Tibial nerve (tissue), 4 donors: ENCODE results near the gene MED9. TPM values are rescaled to one million over a fixed set of nuclear protein-coding genes. Genes with fewer than 3 reads are reported as not detected.
"Not testable (repeated sequence)": the region's sequence is repeated elsewhere in the genome, so short reads cannot be mapped to it uniquely, and the experiment has no call there.

Experiments
- DNase-seq, 2 donors: peaks; one replicate each; pipeline ENCODE4 v3.0.0-alpha.2; 2019; ENCODE audit warnings: low spot score in 2 of 2
- H3K27ac ChIP-seq, 4 donors: fragments of 200-600 bp; sonication (generic) in 3 of 4; one replicate each; pipeline ENCODE4 v1.5.1; 2017 to 2019; ENCODE audit warnings: mild to moderate bottlenecking in 1 of 4
- H3K27me3 ChIP-seq, 2 donors: fragments of 200-600 bp; sonication (generic) in 1 of 2; one replicate each; pipeline versions ENCODE4 v1.5.1 to v1.6.0; 2017 to 2019
- H3K36me3 ChIP-seq, 3 donors: fragments of 200-600 bp; sonication (generic); one replicate each; pipeline ENCODE4 v1.5.1; 2018 to 2019
- H3K4me1 ChIP-seq, 4 donors: fragments of 200-600 bp; sonication (generic) in 3 of 4; one replicate each; pipeline ENCODE4 v1.5.1; 2017 to 2019
- H3K4me3 ChIP-seq, 4 donors: fragments of 200-600 bp; sonication (generic) in 3 of 4; one replicate each; pipeline ENCODE4 v1.5.1; 2017 to 2019; ENCODE audit warnings: mild to moderate bottlenecking in 1 of 4, moderate library complexity in 1 of 4
- H3K9me3 ChIP-seq, 4 donors: fragments of 200-600 bp; sonication (generic) in 3 of 4; one replicate each; pipeline ENCODE4 v1.5.1; 2017 to 2019
- CTCF ChIP-seq, 5 experiments: fragments of 200-600 bp in 3 of 5; fragments of 450-650 bp in 2 of 5; sonication (generic) in 3 of 5; IDR thresholded peaks; one replicate each; pipeline ENCODE4 v1.5.1; 2016 to 2019; ENCODE audit warnings: antibody characterized with exemption in 5 of 5, mild to moderate bottlenecking in 3 of 5, moderate library complexity in 2 of 5
- EP300 ChIP-seq, 2 donors: sonication (generic); formaldehyde crosslinking; IDR thresholded peaks; one replicate each; pipeline ENCODE4 v1.6.1; 2017; ENCODE audit warnings: antibody characterized with exemption in 2 of 2, mild to moderate bottlenecking in 1 of 2
- POLR2A ChIP-seq, 2 donors: fragments of 450-650 bp; IDR thresholded peaks; one replicate each; pipeline ENCODE4 v1.6.1; 2017; ENCODE audit warnings: antibody characterized with exemption in 2 of 2, mild to moderate bottlenecking in 2 of 2, moderate library complexity in 2 of 2
- WGBS, 2 donors: methylation state at CpG; one replicate each; pipeline ENCODE4 v1.1.5; 2018; 5-methylcytosine and 5-hydroxymethylcytosine counted together
- total RNA-seq, 4 donors: library from RNA; depleted of rRNA; stranded (reverse); fragments of >200 nt; gene quantifications; one replicate each; pipeline ENCODE4 v1.1.0, GENCODE V29; 2016

Gene MED9
- total RNA-seq, 4 donors from 2014 or later: 8.0 to 17.5 (median 13.6) TPM

- Histone ChIP-seq H3K4me3 (no peak overlapping the region), H3K27me3 (no peaks in the 10 kb centered on the region), H3K27ac (no peak overlapping the region), H3K9me3 (no peaks in the 10 kb centered on the region), H3K4me1 (no peaks in the 10 kb centered on the region), H3K36me3 (no peaks in the 10 kb centered on the region)
- TF ChIP-seq EP300 (IDR thresholded peaks at IDR 0.05) (no peak), CTCF (IDR thresholded peaks at IDR 0.05) (no peak), POLR2A (IDR thresholded peaks at IDR 0.05) (no peak)
- DNase-seq: no peak
- 79 to 87% methylated on average over 1 of the region's 1 CpG for WGBS, 2 donors
Measured at GRCh38 chr17:17454276-17454675, 22.5 kb upstream of the MED9 start.

- not testable (repeated sequence) for H3K27ac ChIP-seq, DNase-seq, H3K27me3 ChIP-seq, H3K36me3 ChIP-seq, H3K4me1 ChIP-seq, H3K4me3 ChIP-seq, H3K9me3 ChIP-seq
- WGBS, 2 donors: 70% methylated on average over 1 of the region's 1 CpG; no CpG with 5 or more reads in 1 of the 2 donors
Measured at GRCh38 chr17:17454700-17455099, 22.1 kb upstream of the MED9 start.

- TF ChIP-seq EP300 (IDR thresholded peaks at IDR 0.05) (no peak), POLR2A (IDR thresholded peaks at IDR 0.05) (no peak), CTCF (IDR thresholded peaks at IDR 0.05) (no peak)
- Histone ChIP-seq H3K4me3 (no peak overlapping the region), H3K27me3 (no peaks in the 10 kb centered on the region), H3K4me1 (no peaks in the 10 kb centered on the region), H3K36me3 (no peaks in the 10 kb centered on the region), H3K27ac (no peak overlapping the region), H3K9me3 (no peaks in the 10 kb centered on the region)
- 77 to 88% methylated on average over 4 of the region's 4 CpGs for WGBS, 2 donors
- DNase-seq: no peak
Measured at GRCh38 chr17:17455173-17455572, 21.6 kb upstream of the MED9 start.

- 85 to 87% methylated on average over 19 of the region's 19 CpGs for WGBS, 2 donors
- TF ChIP-seq EP300 (IDR thresholded peaks at IDR 0.05) (no peak), POLR2A (IDR thresholded peaks at IDR 0.05) (no peak), CTCF (IDR thresholded peaks at IDR 0.05) (no peak)
- DNase-seq: no peak
- Histone ChIP-seq H3K27ac (no peak overlapping the region), H3K36me3 (no peaks in the 10 kb centered on the region), H3K4me3 (no peak overlapping the region), H3K4me1 (no peaks in the 10 kb centered on the region), H3K9me3 (no peaks in the 10 kb centered on the region), H3K27me3 (no peaks in the 10 kb centered on the region)
Measured at GRCh38 chr17:17456251-17456650, 20.5 kb upstream of the MED9 start.

- 85 to 87% methylated on average over 2 of the region's 2 CpGs for WGBS, 2 donors
- Histone ChIP-seq H3K4me1 (no peaks in the 10 kb centered on the region), H3K27me3 (no peaks in the 10 kb centered on the region), H3K4me3 (no peak overlapping the region), H3K36me3 (no peaks in the 10 kb centered on the region), H3K27ac (no peak overlapping the region), H3K9me3 (no peaks in the 10 kb centered on the region)
- DNase-seq: no peak
- no peak for TF ChIP-seq EP300 (IDR thresholded peaks at IDR 0.05)
- TF ChIP-seq CTCF (IDR thresholded peaks at IDR 0.05): no peak
- TF ChIP-seq POLR2A (IDR thresholded peaks at IDR 0.05): no peak
Measured at GRCh38 chr17:17457680-17458079, 19.1 kb upstream of the MED9 start.

GRCh38 chr17:17460038-17460437 lies 16.8 kb upstream of the MED9 start:
- H3K36me3 ChIP-seq: no peaks in the 10 kb centered on the region
- no peak for DNase-seq
- no peak for TF ChIP-seq CTCF (IDR thresholded peaks at IDR 0.05)
- no peaks in the 10 kb centered on the region for H3K27me3 ChIP-seq
- H3K9me3 ChIP-seq: no peaks in the 10 kb centered on the region
- 88 to 89% methylated on average over 4 of the region's 4 CpGs for WGBS, 2 donors
- no peaks in the 10 kb centered on the region for H3K4me1 ChIP-seq
- H3K4me3 ChIP-seq: no peak overlapping the region
- H3K27ac ChIP-seq: no peak overlapping the region
